ENCODE measurements around the gene TPSD1.
"Not testable (repeated sequence)": the region's sequence is repeated elsewhere in the genome, so short reads cannot be mapped to it uniquely, and the experiment has no call there.

TPSD1 gene

GRCh38 chr16:1279945-1280589 lies 24.2 kb downstream of the TPSD1 start:
- in situ Hi-C loops (cut with MboI; ENCODE audit: low sequenced_read_pairs), result no loop called here

- in situ Hi-C loops (cut with MboI; ENCODE audit: low sequenced_read_pairs), result no loop called here
Observed at GRCh38 chr16:1280783-1281182, 24.9 kb downstream of the TPSD1 start.

- in situ Hi-C loops (cut with MboI; ENCODE audit: low sequenced_read_pairs), result no loop called here
Observed at GRCh38 chr16:1281517-1281916, 25.6 kb downstream of the TPSD1 start.

- in situ Hi-C loops (cut with MboI; ENCODE audit: low sequenced_read_pairs), result no loop called here
Observed at GRCh38 chr16:1282324-1282973, 26.6 kb downstream of the TPSD1 start.

GRCh38 chr16:1283296-1283695 lies 27.4 kb downstream of the TPSD1 start:
- in situ Hi-C loops (cut with MboI; ENCODE audit: low sequenced_read_pairs), result no loop called here

- in situ Hi-C loops (cut with MboI; ENCODE audit: low sequenced_read_pairs), result no loop called here
Observed at GRCh38 chr16:1283996-1284616, 28.2 kb downstream of the TPSD1 start.

GRCh38 chr16:1285669-1286512 lies 30.0 kb downstream of the TPSD1 start:
- in situ Hi-C loops (cut with MboI; ENCODE audit: low sequenced_read_pairs), result no loop called here

- in situ Hi-C loops (cut with MboI; ENCODE audit: low sequenced_read_pairs), result no loop called here
Observed at GRCh38 chr16:1286513-1287094, 30.7 kb downstream of the TPSD1 start.

- in situ Hi-C loops (cut with MboI; ENCODE audit: low sequenced_read_pairs), result no loop called here
Observed at GRCh38 chr16:1287982-1288670, 32.3 kb downstream of the TPSD1 start.

- in situ Hi-C loops (cut with MboI; ENCODE audit: low sequenced_read_pairs), result no loop called here
Observed at GRCh38 chr16:1288813-1289476, 33.1 kb downstream of the TPSD1 start.

- in situ Hi-C loops (cut with MboI; ENCODE audit: low sequenced_read_pairs), result no loop called here
Observed at GRCh38 chr16:1289477-1289866, 33.6 kb downstream of the TPSD1 start.

GRCh38 chr16:1290063-1290501 lies 34.2 kb downstream of the TPSD1 start:
- in situ Hi-C loops (cut with MboI; ENCODE audit: low sequenced_read_pairs), result no loop called here

- in situ Hi-C loops (cut with MboI; ENCODE audit: low sequenced_read_pairs), result no loop called here
Observed at GRCh38 chr16:1290860-1291575, 35.1 kb downstream of the TPSD1 start.

GRCh38 chr16:1291576-1291974 lies 35.7 kb downstream of the TPSD1 start:
- in situ Hi-C loops (cut with MboI; ENCODE audit: low sequenced_read_pairs), result no loop called here

GRCh38 chr16:1292208-1292607 lies 36.3 kb downstream of the TPSD1 start:
- in situ Hi-C loops (cut with MboI; ENCODE audit: low sequenced_read_pairs), result not testable (repeated sequence)

GRCh38 chr16:1292808-1293207 lies 36.9 kb downstream of the TPSD1 start:
- in situ Hi-C loops (cut with MboI; ENCODE audit: low sequenced_read_pairs), result not testable (repeated sequence)

GRCh38 chr16:1293921-1294656 lies 38.2 kb downstream of the TPSD1 start:
- in situ Hi-C loops (cut with MboI; ENCODE audit: low sequenced_read_pairs), result no loop called here

GRCh38 chr16:1295465-1295864 lies 39.6 kb downstream of the TPSD1 start:
- in situ Hi-C loops (cut with MboI; ENCODE audit: low sequenced_read_pairs), result no loop called here

- in situ Hi-C loops (cut with MboI; ENCODE audit: low sequenced_read_pairs), result not testable (repeated sequence)
Observed at GRCh38 chr16:1296688-1297017, 40.8 kb downstream of the TPSD1 start.
